ENCODE data around the gene CLASRP. TPM values are rescaled to one million over a fixed set of nuclear protein-coding genes. Genes with fewer than 3 reads are reported as not detected.

The CLASRP gene
- total RNA-seq, 4 donors from 2014 or later = 48.2 to 96.8 (median 95.0) TPM

DNA sequence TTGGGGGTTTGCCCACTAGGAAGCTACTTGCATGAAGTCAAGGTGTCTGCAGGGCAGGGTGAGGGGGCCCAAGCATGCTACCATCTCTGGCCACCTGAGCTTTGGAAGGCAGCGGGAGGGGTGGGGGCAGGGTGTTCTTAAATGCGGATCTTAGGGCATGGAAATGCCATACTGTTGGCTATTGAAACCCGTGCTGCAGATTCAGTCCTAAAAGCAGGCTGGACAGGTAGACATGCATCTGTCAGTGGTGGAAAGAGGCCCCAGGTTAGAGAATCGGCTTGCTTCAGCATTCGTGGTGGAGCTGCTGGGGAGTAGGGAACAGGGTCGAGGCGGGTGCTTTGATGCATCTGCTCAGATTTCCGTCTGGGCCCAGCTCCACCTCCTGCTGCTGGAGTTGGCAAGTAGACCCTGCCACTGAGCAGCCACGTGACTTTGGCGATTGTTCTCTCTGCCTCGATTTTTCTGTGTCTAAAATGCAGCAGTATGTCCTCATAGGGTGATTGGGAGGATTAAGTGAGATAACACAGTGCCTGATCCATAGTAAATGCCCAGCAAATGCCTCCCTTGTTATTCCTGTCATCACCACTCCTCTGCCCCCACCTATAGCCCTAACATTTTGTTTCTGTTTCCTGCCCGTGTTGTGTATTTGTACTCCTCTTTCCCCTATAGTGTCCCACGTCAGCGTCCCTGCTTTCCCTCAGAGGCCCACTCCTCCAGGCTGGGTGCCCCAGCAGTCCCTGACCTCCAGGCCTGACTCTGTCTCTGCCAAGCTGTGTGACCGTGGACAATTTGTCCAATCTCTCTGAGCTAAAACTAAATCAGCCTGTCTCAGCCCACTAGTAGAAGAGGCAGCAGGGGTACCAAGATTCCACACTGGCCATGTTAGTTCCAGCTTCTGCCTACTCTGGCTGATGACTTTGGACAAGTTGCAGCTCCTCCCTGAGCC lies 59.9 kb downstream of the CLASRP start:
- H3K4me1 ChIP-seq = peaks cover 34 to 96% of the 10 kb centered on the region in 2 donors
- H3K9me3 ChIP-seq = no peaks in the 10 kb centered on the region
- TF ChIP-seq POLR2A (IDR thresholded peaks at IDR 0.05) = no peak
- TF ChIP-seq, protein P1, sequence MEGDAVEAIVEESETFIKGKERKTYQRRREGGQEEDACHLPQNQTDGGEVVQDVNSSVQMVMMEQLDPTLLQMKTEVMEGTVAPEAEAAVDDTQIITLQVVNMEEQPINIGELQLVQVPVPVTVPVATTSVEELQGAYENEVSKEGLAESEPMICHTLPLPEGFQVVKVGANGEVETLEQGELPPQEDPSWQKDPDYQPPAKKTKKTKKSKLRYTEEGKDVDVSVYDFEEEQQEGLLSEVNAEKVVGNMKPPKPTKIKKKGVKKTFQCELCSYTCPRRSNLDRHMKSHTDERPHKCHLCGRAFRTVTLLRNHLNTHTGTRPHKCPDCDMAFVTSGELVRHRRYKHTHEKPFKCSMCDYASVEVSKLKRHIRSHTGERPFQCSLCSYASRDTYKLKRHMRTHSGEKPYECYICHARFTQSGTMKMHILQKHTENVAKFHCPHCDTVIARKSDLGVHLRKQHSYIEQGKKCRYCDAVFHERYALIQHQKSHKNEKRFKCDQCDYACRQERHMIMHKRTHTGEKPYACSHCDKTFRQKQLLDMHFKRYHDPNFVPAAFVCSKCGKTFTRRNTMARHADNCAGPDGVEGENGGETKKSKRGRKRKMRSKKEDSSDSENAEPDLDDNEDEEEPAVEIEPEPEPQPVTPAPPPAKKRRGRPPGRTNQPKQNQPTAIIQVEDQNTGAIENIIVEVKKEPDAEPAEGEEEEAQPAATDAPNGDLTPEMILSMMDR (IDR thresholded peaks at IDR 0.05) = no peak
- WGBS, 2 donors = 75 to 78% methylated on average over 15 of the region's 15 CpGs
- H3K36me3 ChIP-seq = no peaks in the 10 kb centered on the region
- peak in 1 of 2 donors; percentile 23 for DNase-seq
- H3K27ac ChIP-seq = no peak overlapping the region
- no peaks in the 10 kb centered on the region for H3K27me3 ChIP-seq
- intact Hi-C loops (cut with DNase I) = no loop called here
- no peak overlapping the region for H3K4me3 ChIP-seq (replicated peaks in 1 of 3)

DNA sequence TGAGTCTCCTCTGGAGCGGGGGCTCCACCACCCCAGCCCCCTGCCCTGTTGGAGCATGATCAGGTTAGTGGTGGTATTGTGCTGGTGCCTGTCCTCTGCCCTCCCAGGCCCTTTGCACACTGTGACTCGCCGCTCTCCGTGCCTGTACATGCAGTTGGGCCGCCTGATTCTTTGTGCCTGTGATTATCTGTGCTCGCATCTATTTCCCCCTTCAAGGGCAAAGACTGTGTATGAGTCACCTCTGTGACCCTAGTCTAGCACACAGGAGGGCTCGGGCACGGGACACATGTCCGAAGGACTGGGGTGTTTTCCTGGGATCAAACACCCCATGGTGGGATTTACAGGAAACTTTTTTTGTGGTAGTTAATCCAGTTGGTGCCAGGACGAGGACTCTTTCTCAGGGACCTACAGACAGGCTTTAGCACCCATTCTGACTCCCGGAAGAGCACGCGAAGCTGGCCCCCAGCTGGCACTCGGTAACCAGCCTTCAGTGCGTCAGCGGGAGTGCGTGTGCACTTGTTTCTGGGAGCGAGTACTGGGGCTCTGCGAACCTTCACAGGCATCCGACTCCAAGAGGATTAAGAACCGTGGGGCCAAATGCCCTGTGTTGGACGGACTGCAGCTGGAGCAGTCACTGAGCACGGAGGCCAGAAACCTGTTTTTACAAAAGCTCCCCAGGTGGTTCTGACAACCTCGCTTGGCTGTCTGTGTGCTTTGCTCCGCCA lies 60.8 kb downstream of the CLASRP start:
- H3K4me3 ChIP-seq (replicated peaks in 1 of 3) = no peak overlapping the region
- intact Hi-C loops (cut with DNase I) = no loop called here
- peak; percentile 64 to 65 for DNase-seq
- peaks cover 30 to 95% of the 10 kb centered on the region in 2 donors for H3K4me1 ChIP-seq
- no peaks in the 10 kb centered on the region for H3K9me3 ChIP-seq
- no peak for TF ChIP-seq POLR2A (IDR thresholded peaks at IDR 0.05)
- TF ChIP-seq, protein P1 (IDR thresholded peaks at IDR 0.05) = no peak
- no peaks in the 10 kb centered on the region for H3K27me3 ChIP-seq
- no peaks in the 10 kb centered on the region for H3K36me3 ChIP-seq
- 69 to 76% methylated on average over 14 to 25 of the region's 25 CpGs for WGBS, 2 donors
- no peak overlapping the region for H3K27ac ChIP-seq

DNA sequence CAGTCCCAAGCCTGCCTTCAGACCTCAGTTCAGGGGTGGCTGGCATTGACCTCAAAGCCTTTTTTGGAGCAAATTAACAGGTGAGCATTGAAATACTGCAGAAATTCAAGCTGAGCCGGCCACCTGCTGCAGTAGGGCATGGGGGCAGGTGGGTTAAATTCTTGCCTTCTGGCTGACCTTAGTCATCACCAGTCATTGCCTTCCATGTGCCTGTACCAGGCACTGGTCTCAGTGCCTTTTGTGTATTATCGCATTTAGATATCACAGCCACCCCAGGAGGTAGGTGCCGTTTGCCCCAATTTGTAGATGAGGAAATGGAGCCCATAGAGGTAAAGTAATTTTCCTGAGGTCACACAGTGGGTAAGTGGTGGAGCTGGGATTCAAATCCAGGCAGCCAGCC lies 61.4 kb downstream of the CLASRP start:
- Histone ChIP-seq H3K4me1 (peaks cover 26 to 89% of the 10 kb centered on the region in 2 donors), H3K27me3 (no peaks in the 10 kb centered on the region), H3K36me3 (no peaks in the 10 kb centered on the region), H3K27ac (peak overlapping the region in 1 of 3 donors; percentile 24), H3K9me3 (no peaks in the 10 kb centered on the region), H3K4me3 (replicated peaks in 1 of 3) (no peak overlapping the region)
- WGBS, 2 donors = 78% methylated on average over 3 of the region's 3 CpGs
- TF ChIP-seq POLR2A (IDR thresholded peaks at IDR 0.05) = no peak
- TF ChIP-seq, protein P1 (IDR thresholded peaks at IDR 0.05) = no peak
- intact Hi-C loops (cut with DNase I) = no loop called here
- DNase-seq = no peak

DNA sequence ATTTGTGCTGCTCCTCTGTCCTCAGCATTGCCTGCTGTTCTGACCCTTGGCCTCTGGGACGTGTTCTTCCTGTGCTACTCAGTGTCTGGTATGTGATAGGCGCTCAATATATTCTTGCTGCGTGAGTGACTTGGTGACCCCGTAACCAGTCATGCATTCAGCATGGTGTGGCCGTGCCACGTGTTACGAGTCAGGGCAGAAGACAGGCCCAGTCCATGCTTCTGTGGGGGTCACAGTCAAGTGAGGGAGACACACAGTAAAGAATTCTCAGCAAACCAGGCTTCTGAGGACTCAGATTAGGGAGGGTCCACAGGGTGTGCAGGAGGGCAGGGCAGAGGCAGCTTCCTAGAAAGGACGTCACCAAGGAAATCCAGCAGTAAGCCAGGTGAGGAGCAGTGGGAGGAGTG lies 62.0 kb downstream of the CLASRP start:
- Histone ChIP-seq H3K27me3 (no peaks in the 10 kb centered on the region), H3K27ac (peak overlapping the region in 1 of 3 donors; percentile 24), H3K4me1 (peaks cover 26 to 84% of the 10 kb centered on the region in 2 donors), H3K9me3 (no peaks in the 10 kb centered on the region), H3K36me3 (no peaks in the 10 kb centered on the region), H3K4me3 (replicated peaks in 1 of 3) (no peak overlapping the region)
- 65 to 72% methylated on average over 8 of the region's 8 CpGs for WGBS, 2 donors
- no peak for DNase-seq
- TF ChIP-seq POLR2A (IDR thresholded peaks at IDR 0.05) = no peak
- TF ChIP-seq, protein P1 (IDR thresholded peaks at IDR 0.05) = no peak
- intact Hi-C loops (cut with DNase I) = no loop called here
